ENCODE measurements around the gene CREB3L1. TPM values are rescaled to one million over a fixed set of nuclear protein-coding genes. Genes with fewer than 3 reads are reported as not detected.

Gene CREB3L1
- total RNA-seq, 4 donors from 2014 or later = 1.3 to 8.7 (median 3.7) TPM

DNA sequence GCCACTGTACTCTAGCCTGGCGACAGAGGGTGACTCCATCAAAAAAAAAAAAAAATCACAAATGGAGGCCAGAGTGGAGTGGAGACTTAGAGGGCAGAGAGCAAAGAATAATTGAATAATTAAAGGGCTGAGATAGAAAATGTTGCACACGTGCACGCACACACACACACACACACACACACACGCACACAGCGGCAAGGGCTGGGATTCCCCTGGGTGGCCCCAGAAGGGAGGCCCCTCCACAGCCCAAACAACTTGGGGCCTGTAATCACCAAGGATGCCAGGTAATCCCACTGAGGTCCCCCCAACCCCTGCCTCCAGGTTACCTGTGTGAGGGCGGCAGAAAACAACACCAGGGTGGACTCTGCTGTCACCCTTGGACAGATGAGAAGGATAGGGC is 57.8 kb downstream of the CREB3L1 start:
- no peak overlapping the region for H3K27ac ChIP-seq (replicated peaks in 1 of 4)
- no peak overlapping the region for H3K4me3 ChIP-seq
- 89% methylated on average over 6 of the region's 6 CpGs for WGBS
- intact Hi-C loops (cut with DNase I) = no loop called here
- no peaks in the 10 kb centered on the region for H3K36me3 ChIP-seq
- TF ChIP-seq POLR2A (IDR thresholded peaks at IDR 0.05; ENCODE audit: low read depth) = no peak
- TF ChIP-seq, protein P1, sequence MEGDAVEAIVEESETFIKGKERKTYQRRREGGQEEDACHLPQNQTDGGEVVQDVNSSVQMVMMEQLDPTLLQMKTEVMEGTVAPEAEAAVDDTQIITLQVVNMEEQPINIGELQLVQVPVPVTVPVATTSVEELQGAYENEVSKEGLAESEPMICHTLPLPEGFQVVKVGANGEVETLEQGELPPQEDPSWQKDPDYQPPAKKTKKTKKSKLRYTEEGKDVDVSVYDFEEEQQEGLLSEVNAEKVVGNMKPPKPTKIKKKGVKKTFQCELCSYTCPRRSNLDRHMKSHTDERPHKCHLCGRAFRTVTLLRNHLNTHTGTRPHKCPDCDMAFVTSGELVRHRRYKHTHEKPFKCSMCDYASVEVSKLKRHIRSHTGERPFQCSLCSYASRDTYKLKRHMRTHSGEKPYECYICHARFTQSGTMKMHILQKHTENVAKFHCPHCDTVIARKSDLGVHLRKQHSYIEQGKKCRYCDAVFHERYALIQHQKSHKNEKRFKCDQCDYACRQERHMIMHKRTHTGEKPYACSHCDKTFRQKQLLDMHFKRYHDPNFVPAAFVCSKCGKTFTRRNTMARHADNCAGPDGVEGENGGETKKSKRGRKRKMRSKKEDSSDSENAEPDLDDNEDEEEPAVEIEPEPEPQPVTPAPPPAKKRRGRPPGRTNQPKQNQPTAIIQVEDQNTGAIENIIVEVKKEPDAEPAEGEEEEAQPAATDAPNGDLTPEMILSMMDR (IDR thresholded peaks at IDR 0.05) = no peak
- no peak for TF ChIP-seq EP300 (IDR thresholded peaks at IDR 0.05)
- TF ChIP-seq POLR2AphosphoS5 (IDR thresholded peaks at IDR 0.05) = no peak
- no peak for DNase-seq (ENCODE audit: extremely low spot score)
- H3K9me3 ChIP-seq = no peaks in the 10 kb centered on the region
- H3K27me3 ChIP-seq = peaks cover 9 to 43% (median 19%) of the 10 kb centered on the region in 4 donors
- peaks cover 41 to 56% (median 48%) of the 10 kb centered on the region in 4 donors for H3K4me1 ChIP-seq

DNA sequence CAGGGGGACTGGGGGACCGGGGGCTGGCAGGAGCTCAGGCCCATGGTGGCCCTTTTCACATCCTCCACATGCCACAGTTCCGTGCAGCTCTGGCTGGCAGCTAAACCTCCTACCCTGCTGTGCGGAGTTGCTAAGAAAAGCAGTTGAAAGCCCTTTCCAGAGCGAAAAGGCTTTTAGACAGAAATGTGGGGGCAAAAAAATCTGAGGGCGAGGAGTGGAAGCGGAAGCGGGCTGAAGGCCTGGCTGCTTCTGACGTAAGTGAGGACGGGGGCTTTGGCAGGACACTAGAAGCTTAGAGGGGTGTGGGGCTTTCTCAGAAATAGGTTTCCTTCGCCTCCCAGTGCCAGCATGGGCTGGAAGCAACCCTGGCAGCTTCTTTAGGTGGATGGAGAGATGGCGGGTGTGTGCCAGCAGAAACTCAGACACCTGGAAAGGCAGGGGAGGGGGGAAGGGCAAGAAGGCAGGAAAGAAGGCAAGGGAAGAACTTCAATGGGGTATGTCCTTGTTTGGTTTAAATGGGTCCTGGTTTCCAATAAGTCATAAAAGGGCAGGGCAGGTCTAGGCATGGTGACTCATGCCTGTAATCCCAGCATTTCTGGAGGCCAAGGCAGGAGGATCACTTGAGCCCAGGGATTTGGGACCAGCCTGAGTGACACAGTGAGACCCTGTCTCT is 58.6 kb downstream of the CREB3L1 start:
- H3K27ac ChIP-seq (replicated peaks in 1 of 4) = no peak overlapping the region
- no peak for TF ChIP-seq POLR2A (IDR thresholded peaks at IDR 0.05; ENCODE audit: low read depth)
- TF ChIP-seq, protein P1 (IDR thresholded peaks at IDR 0.05) = no peak
- no peak for TF ChIP-seq POLR2AphosphoS5 (IDR thresholded peaks at IDR 0.05)
- TF ChIP-seq EP300 (IDR thresholded peaks at IDR 0.05) = no peak
- intact Hi-C loops (cut with DNase I) = no loop called here
- no peaks in the 10 kb centered on the region for H3K36me3 ChIP-seq
- 90% methylated on average over 10 of the region's 11 CpGs for WGBS
- H3K4me3 ChIP-seq = no peak overlapping the region
- peaks cover 9 to 36% (median 17%) of the 10 kb centered on the region in 4 donors for H3K27me3 ChIP-seq
- no peaks in the 10 kb centered on the region for H3K9me3 ChIP-seq
- peaks cover 38 to 52% (median 44%) of the 10 kb centered on the region in 4 donors for H3K4me1 ChIP-seq
- DNase-seq (ENCODE audit: extremely low spot score) = no peak

DNA sequence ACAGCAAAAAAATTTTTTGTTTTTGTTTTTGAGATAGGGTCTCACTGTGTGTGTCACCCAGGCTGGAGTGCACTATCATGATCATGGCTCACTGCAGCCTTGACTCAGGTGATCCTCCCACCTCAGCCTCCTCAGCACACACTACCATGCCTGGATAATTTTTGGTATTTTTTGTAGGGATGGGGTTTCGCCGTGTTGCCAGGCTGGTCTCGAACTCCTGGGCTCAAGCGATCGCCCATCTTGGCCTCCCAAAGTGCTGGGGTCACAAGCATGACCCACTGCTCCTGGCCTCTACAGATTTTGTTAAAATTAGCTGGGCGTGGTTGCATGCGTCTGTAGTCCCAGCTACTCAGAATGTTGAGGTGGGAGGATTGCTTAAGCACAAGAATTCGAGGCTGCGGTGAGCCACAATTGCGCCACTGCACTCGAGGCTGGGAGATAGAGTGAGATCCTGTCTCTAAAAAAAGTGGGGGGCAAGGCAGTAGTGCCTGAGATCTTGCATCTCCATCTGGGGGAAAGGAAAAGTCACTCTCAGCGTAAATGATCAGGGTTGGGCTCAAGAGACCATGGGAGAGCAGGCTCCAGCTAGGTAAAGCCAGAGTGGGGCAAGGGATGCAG is 59.2 kb downstream of the CREB3L1 start:
- Histone ChIP-seq H3K4me3 (no peak overlapping the region), H3K27ac (replicated peaks in 1 of 4) (no peak overlapping the region), H3K36me3 (no peaks in the 10 kb centered on the region), H3K9me3 (no peaks in the 10 kb centered on the region), H3K4me1 (peaks cover 38 to 52% (median 45%) of the 10 kb centered on the region in 4 donors), H3K27me3 (peaks cover 9 to 30% (median 14%) of the 10 kb centered on the region in 4 donors)
- WGBS = 86% methylated on average over 11 of the region's 12 CpGs
- no peak for DNase-seq (ENCODE audit: extremely low spot score)
- intact Hi-C loops (cut with DNase I) = no loop called here
- no peak for TF ChIP-seq EP300 (IDR thresholded peaks at IDR 0.05)
- TF ChIP-seq POLR2A (IDR thresholded peaks at IDR 0.05; ENCODE audit: low read depth) = no peak
- TF ChIP-seq, protein P1 (IDR thresholded peaks at IDR 0.05) = no peak
- no peak for TF ChIP-seq POLR2AphosphoS5 (IDR thresholded peaks at IDR 0.05)

DNA sequence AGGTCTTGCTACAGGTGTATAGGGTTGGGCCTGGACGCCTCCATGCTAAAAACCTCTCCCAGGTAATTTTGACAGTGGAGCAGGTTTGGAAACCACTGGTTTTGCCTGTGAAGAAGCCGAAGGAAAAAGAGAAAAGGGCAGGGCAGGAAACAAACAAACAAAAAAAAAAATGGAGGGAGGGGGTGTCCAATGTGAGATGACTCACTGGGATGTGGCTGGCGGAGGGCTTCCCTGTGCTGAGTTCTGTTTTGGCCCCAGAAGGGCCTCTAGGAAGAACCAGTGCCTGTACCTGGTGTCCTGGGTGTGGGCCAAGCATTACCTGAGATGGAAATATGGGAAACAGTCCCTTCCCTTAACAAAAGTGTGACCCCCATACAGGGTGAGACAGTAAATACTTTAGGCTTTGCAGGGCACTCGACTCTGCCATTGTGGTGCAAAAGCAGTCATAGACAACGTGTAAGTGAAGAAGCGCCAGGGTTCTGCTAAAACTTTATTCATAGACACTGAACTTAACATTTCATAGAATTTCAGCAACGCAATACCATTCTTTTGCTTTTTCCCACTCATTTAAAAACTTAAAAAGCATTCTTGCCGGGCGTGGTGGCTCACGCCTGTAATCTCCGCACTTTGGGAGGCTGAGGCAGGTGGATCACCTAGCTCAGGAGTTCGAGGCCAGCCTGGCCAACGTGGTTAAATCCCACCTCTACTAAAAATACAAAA is 60.3 kb downstream of the CREB3L1 start:
- Histone ChIP-seq H3K27ac (replicated peaks in 1 of 4) (peak overlapping the region in 2 of 4 donors; percentile 84 to 85), H3K36me3 (no peaks in the 10 kb centered on the region), H3K4me1 (peaks cover 39 to 54% (median 46%) of the 10 kb centered on the region in 4 donors)

More for the DNA sequence above, 60.3 kb downstream of the CREB3L1 start:
- intact Hi-C loops (cut with DNase I) = no loop called here
- Histone ChIP-seq H3K27me3 (peaks cover 5 to 19% (median 8%) of the 10 kb centered on the region in 4 donors), H3K4me3 (no peak overlapping the region), H3K9me3 (no peaks in the 10 kb centered on the region)
- WGBS = 91% methylated on average over 13 of the region's 13 CpGs
- no peak for TF ChIP-seq POLR2A (IDR thresholded peaks at IDR 0.05; ENCODE audit: low read depth)
- TF ChIP-seq, protein P1 (IDR thresholded peaks at IDR 0.05) = no peak
- TF ChIP-seq POLR2AphosphoS5 (IDR thresholded peaks at IDR 0.05) = no peak
- TF ChIP-seq EP300 (IDR thresholded peaks at IDR 0.05) = no peak
- DNase-seq (ENCODE audit: extremely low spot score) = no peak

Data from esophagus muscularis mucosa (tissue), 4 donors.